Daoy (cell line): Measurements from ENCODE around the gene LRRC56. TPM values are rescaled to one million over a fixed set of nuclear protein-coding genes. Genes with fewer than 3 reads are reported as not detected.

Source experiments
- DNase-seq: peaks from one replicate; pipeline ENCODE4 v3.0.0-alpha.2; 2015; ENCODE audit warnings: low read depth
- total RNA-seq: library from RNA; depleted of rRNA; stranded (reverse); fragments of >200 nt; shearing (Covaris generic); gene quantifications from 2 replicates; pipeline ENCODE4 v1.2.3, GENCODE V29; 2014; rRNA removed

LRRC56 gene, protein sequence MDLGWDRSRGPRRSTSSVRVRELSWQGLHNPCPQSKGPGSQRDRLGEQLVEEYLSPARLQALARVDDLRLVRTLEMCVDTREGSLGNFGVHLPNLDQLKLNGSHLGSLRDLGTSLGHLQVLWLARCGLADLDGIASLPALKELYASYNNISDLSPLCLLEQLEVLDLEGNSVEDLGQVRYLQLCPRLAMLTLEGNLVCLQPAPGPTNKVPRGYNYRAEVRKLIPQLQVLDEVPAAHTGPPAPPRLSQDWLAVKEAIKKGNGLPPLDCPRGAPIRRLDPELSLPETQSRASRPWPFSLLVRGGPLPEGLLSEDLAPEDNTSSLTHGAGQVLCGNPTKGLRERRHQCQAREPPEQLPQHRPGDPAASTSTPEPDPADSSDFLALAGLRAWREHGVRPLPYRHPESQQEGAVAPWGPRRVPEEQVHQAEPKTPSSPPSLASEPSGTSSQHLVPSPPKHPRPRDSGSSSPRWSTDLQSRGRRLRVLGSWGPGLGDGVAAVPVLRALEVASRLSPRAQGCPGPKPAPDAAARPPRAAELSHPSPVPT
- total RNA-seq: 0.11 and 0.60 TPM in 2 replicates

GRCh38 chr11:536841-537621, at the start of gene LRRC56:
Gene LRRC56, plus strand, starts transcription at chr11:537527. Its CDS starts 3,158 bp downstream, at chr11:540685.
- DNase-seq: peak; percentile 82

DNA sequence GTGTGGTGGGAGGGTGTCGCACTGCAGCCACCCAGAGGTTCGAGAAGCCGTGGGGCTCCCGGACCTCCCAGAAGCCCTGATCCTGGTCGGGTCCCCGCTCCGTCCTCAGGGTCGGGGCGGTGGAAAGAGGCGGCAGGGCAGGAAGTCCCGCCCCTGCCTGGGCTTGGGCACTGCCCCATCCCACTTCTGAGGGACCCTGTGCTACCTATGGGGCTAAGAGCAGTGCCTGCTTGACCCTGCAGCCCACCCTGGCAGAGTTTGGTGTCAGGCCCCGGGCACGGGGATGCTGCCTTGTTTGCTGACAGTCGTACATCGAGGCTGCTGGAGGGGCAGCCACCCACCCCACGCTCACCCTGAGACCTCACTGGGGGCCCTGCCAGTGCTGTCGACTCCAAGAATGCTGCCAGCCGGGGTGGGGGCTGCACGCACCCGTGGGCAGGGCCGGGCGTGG, 49.7 kb upstream of the LRRC56 start:
- DNase-seq: no peak

GRCh38 chr11:488062-488461, 49.3 kb upstream of the LRRC56 start:
- no peak for DNase-seq

GRCh38 chr11:488579-488978, 48.7 kb upstream of the LRRC56 start:
- DNase-seq: no peak

- no peak for DNase-seq
Observed at GRCh38 chr11:488992-489391, 48.3 kb upstream of the LRRC56 start.

DNA sequence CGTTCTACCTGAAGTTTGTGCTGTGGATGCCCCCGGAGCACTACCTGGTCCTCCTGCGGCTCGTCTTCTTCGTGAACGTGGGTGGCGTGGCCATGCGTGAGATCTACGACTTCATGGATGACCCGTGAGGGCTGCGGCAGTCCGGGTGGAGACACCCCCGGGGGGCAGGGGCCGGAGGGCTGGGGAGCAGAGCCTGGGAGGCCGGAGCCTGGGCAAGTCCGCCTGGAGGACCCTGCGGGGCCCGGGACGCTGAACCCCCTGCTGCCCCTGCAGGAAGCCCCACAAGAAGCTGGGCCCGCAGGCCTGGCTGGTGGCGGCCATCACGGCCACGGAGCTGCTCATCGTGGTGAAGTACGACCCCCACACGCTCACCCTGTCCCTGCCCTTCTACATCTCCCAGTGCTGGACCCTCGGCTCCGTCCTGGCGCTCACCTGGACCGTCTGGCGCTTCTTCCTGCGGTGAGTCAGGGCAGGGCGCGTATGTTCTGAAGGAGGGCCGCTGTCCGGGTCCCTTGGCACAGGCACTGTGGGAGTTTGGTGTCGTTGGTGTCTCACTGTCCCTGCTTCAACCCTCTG, 47.6 kb upstream of the LRRC56 start:
- no peak for DNase-seq

- no peak for DNase-seq
Observed at GRCh38 chr11:490186-490929, 47.0 kb upstream of the LRRC56 start.

- DNase-seq: no peak
Observed at GRCh38 chr11:490930-491260, 46.4 kb upstream of the LRRC56 start.

GRCh38 chr11:491358-491757, 46.0 kb upstream of the LRRC56 start:
- DNase-seq: no peak

- DNase-seq: no peak
Observed at GRCh38 chr11:492427-493226, 44.7 kb upstream of the LRRC56 start.

GRCh38 chr11:494761-495536, 42.4 kb upstream of the LRRC56 start:
- DNase-seq: no peak

GRCh38 chr11:495537-495931, 41.8 kb upstream of the LRRC56 start:
- no peak for DNase-seq

GRCh38 chr11:496834-497564, 40.3 kb upstream of the LRRC56 start:
- DNase-seq: no peak

DNA sequence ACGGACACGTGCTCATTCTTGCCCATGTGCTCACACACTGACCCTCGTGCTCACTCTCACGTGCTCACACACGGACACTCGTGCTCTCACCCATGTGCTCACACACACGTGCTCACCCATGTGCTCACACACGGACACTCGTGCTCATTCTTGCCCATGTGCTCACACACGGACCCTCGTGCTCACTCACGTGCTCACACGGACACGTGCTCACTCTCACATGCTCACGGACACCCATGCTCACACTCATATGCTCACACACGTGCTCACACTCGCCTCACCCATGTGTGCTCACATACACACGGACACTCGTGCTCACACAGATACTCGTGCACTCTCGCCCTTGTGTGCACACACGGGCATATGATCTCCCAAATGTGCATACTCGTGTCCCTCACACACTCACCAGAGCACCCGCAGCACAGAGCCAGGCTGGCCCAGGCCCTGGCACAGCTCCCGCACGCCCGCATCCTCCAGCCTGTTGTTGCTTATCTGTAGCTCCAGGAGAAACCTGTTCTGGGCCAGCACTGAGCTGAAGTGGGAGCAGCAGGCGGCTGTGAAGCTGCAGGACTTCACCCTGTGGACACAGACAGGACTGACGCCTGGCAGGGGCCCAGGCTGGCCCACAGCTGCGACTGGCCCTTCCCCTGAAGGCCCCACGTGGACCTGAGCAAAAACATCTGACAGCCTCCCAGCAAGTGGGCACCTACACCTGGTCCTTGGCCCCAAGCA, 39.6 kb upstream of the LRRC56 start:
- no peak for DNase-seq

DNA sequence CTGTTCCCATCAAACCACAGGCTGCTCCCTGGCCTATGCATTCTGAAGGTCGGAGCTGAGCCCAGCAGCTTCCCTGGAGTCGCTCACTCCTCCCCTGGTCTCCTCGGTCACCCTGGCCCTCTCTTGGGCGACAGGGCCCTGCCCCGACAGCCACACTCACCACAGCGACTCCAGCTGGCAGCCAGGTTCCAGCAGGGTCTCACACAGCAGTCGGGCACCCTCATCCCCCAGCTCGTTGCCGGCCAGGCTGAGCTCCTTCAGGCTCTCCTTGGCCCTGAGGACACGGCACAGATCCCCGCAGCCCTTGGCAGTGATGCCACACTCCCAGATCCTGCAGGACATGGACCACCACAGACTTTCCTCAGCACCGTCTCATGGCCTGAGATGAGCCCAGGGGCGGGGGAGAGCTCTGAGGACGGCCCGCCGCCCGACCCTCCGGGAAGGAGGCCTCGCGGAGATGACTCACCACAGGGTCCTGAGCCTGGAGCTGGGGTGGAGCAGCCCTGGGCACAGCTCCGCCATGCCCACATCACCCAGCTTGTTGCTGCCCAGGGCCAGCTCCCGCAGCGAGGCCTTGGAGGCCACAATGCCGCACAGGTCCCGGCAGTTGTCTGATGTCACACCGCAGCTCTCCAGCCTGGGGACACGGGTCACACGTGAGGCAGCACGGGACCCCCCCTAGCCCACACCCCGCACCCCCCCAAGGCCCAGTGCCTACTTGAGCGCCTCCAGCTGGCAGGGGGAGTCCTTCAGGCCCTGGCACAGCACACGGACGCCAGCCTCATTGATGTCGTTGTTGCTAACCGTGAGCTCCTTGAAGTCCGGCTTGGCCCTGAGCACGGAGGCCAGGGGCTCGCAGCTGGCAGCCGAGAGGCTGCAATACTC, 38.8 kb upstream of the LRRC56 start:
- DNase-seq: no peak

DNA sequence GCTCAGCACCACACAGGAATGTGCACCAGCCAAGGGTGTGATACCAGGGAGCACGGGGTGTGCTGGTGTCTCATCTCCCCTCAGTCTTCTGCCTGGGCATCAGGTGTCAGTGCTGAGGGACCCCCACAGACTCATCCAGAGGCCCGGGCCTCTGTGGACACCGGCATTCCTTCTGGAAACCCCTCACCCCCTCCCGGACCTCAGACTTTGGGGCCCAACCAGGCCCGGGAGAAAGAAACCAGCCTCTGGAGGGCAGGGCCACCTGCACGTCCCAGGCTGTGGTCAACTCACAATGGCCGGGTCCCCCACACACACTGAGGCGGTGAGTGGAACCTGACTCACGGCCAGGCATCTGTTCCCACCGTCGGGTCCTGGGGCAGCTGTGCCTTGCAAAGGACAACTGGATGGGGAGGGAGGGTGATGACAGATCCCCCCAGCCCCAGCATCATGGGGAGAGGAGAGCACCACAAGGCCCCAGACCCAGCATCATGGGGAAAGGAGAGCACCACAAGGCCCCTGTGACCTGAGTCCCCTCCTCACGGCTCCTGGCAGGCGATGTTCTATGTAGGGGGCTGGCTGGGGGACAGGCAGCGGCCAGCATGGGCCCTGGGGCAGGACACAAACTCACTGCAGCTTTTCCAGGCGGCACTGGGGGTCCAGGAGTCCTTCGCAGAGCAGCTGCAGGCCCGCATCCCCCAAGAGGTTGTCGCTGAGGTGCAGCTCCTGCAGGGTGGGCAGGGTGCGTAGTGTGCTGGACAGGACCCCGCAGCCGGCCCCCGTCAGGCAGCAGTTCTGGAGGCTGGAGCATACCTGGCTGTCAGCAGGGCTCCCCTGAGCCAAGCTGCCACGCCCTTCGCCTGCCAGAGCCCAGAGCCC, 37.9 kb upstream of the LRRC56 start:
- DNase-seq: no peak
